DOHH2 (cell line): ENCODE results near the gene MEOX2.

ENCODE experiments used
- H3F3A ChIP-seq: fragments of 200-600 bp; sonication (generic), shearing (Covaris generic); 2 replicates; pipeline ENCODE4 v1.6.0; 2016; ENCODE audit warnings: antibody characterized with exemption, mild to moderate bottlenecking; ENCODE audit not compliant: control insufficient read depth, insufficient read depth
- H3K27ac ChIP-seq: fragments of 200-600 bp; sonication (generic); 2 replicates; pipeline ENCODE4 v1.5.1; 2014; ENCODE audit warnings: low read depth, mild to moderate bottlenecking, low read length, moderate library complexity
- H3K27me3 ChIP-seq: fragments of 200-600 bp; sonication (generic); 2 replicates; pipeline ENCODE4 v1.6.1; 2014; ENCODE audit warnings: mild to moderate bottlenecking, low read length, mixed read lengths; ENCODE audit not compliant: control insufficient read depth
- H3K36me3 ChIP-seq: fragments of 200-600 bp; sonication (generic); 2 replicates; pipeline ENCODE4 v1.6.1; 2014; ENCODE audit warnings: mild to moderate bottlenecking, low read length, moderate library complexity, mixed read lengths; ENCODE audit not compliant: control insufficient read depth
- H3K4me1 ChIP-seq: fragments of 200-600 bp; sonication (generic); 2 replicates; pipeline ENCODE4 v1.6.1; 2014; ENCODE audit warnings: mild to moderate bottlenecking, low read length, mixed read lengths; ENCODE audit not compliant: control insufficient read depth
- H3K4me2 ChIP-seq: fragments of 200-600 bp; sonication (generic); 2 replicates; pipeline ENCODE4 v1.6.0; 2014; ENCODE audit warnings: mild to moderate bottlenecking, low read length, moderate library complexity
- H3K4me3 ChIP-seq: fragments of 200-600 bp; sonication (generic); 2 replicates; pipeline ENCODE4 v1.5.1; 2014; ENCODE audit warnings: mild to moderate bottlenecking, low read length, mixed read lengths
- H3K79me2 ChIP-seq: fragments of 200-600 bp; sonication (generic); 2 replicates; pipeline ENCODE4 v1.6.1; 2014; ENCODE audit warnings: mild to moderate bottlenecking, low read length, mixed read lengths; ENCODE audit not compliant: control insufficient read depth
- H3K9me2 ChIP-seq: fragments of 200-600 bp; sonication (generic); replicated peaks from 2 replicates; pipeline ENCODE4 v1.6.1; 2014; ENCODE audit warnings: mild to moderate bottlenecking, low read length, mixed read lengths; ENCODE audit not compliant: control insufficient read depth
- H3K9me3 ChIP-seq: fragments of 200-600 bp; sonication (generic); 2 replicates; pipeline ENCODE4 v1.6.1; 2014; ENCODE audit warnings: antibody characterized with exemption, low read length, mixed read lengths; ENCODE audit not compliant: control insufficient read depth, insufficient read depth
- H4K20me1 ChIP-seq: fragments of 200-600 bp; sonication (generic); 2 replicates; pipeline ENCODE4 v1.6.0; 2014; ENCODE audit warnings: low read depth, mild to moderate bottlenecking, antibody characterized with exemption, low read length, moderate library complexity; ENCODE audit not compliant: control insufficient read depth, insufficient read depth
- EZH2phosphoT487 ChIP-seq: fragments of 200-600 bp; sonication (generic); IDR thresholded peaks from 2 replicates; pipeline ENCODE4 v1.6.1; 2017; ENCODE audit warnings: borderline replicate concordance, mild to moderate bottlenecking, antibody characterized with exemption, low read length, moderate library complexity, mixed read lengths
- TF ChIP-seq, protein P1 (sequence below): fragments of 200-600 bp; sonication (generic); IDR thresholded peaks from one replicate; pipeline ENCODE4 v1.5.1; 2014; ENCODE audit warnings: antibody characterized with exemption, mild to moderate bottlenecking, low read depth, low read length; ENCODE audit not compliant: poor library complexity, severe bottlenecking

MEOX2 gene

DNA sequence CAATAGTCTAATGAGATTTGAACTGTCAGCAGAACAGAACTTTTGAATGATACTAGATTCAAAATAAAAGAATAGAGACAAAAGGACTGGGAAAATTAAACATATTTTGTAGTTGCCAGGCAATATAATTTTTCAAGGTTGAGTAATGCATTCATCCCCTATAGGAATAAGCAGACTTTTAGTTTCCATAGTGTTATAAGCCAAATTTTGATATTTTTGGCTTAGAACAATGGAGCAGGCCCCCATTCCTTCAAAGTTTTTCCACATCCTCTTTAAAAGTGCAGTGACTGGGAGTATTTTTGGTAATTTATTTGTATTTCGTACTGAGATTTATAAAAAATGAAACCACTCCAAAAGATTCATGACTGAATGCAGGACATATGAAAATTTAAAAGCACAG is 24.0 kb downstream of the MEOX2 start:
- TF ChIP-seq, protein P1, sequence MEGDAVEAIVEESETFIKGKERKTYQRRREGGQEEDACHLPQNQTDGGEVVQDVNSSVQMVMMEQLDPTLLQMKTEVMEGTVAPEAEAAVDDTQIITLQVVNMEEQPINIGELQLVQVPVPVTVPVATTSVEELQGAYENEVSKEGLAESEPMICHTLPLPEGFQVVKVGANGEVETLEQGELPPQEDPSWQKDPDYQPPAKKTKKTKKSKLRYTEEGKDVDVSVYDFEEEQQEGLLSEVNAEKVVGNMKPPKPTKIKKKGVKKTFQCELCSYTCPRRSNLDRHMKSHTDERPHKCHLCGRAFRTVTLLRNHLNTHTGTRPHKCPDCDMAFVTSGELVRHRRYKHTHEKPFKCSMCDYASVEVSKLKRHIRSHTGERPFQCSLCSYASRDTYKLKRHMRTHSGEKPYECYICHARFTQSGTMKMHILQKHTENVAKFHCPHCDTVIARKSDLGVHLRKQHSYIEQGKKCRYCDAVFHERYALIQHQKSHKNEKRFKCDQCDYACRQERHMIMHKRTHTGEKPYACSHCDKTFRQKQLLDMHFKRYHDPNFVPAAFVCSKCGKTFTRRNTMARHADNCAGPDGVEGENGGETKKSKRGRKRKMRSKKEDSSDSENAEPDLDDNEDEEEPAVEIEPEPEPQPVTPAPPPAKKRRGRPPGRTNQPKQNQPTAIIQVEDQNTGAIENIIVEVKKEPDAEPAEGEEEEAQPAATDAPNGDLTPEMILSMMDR = no peak
- H3K79me2 ChIP-seq = no peaks in the 10 kb centered on the region
- H4K20me1 ChIP-seq = no peaks in the 10 kb centered on the region
- no peaks in the 10 kb centered on the region for H3K36me3 ChIP-seq
- H3K27ac ChIP-seq = no peak overlapping the region
- H3K4me1 ChIP-seq = no peaks in the 10 kb centered on the region
- no peak overlapping the region for H3K4me2 ChIP-seq
- H3K4me3 ChIP-seq = no peak overlapping the region
- H3K9me3 ChIP-seq = 0 out of 2 replicates have a peak, but pooled peaks cover 7% of the 10 kb centered on the region
- H3K27me3 ChIP-seq = no peaks in the 10 kb centered on the region
- no peaks in the 10 kb centered on the region for H3F3A ChIP-seq
- H3K9me2 ChIP-seq = no peaks in the 10 kb centered on the region

DNA sequence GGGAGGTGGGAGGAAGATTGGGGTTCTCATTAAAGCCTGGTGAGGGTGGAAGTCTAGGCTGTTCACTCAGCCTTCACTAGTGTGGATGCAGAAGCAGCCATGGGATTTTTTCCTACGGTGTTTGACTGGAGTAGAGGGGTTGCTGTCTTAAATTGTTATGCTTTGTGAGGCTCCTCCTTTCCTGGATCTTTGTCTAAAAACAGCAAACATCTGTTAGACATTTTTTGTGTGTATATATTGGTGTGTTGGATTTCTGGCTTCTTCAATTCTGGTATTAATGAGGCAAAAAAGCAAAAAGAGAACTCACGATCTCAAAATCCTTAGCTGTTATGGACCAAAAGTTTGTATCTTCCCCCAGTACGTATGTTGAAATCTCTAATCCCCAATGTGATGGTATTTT is 28.2 kb downstream of the MEOX2 start:
- Histone ChIP-seq H3K9me2 (no peaks in the 10 kb centered on the region), H3K27ac (no peak overlapping the region), H3K36me3 (no peaks in the 10 kb centered on the region), H3F3A (no peaks in the 10 kb centered on the region), H3K4me1 (no peaks in the 10 kb centered on the region), H3K27me3 (no peaks in the 10 kb centered on the region), H3K79me2 (no peaks in the 10 kb centered on the region), H3K4me3 (no peak overlapping the region), H4K20me1 (no peaks in the 10 kb centered on the region), H3K4me2 (no peak overlapping the region), H3K9me3 (0 out of 2 replicates have a peak, but pooled peaks cover 7% of the 10 kb centered on the region)
- TF ChIP-seq, protein P1 = no peak
- no peak for TF ChIP-seq EZH2phosphoT487

DNA sequence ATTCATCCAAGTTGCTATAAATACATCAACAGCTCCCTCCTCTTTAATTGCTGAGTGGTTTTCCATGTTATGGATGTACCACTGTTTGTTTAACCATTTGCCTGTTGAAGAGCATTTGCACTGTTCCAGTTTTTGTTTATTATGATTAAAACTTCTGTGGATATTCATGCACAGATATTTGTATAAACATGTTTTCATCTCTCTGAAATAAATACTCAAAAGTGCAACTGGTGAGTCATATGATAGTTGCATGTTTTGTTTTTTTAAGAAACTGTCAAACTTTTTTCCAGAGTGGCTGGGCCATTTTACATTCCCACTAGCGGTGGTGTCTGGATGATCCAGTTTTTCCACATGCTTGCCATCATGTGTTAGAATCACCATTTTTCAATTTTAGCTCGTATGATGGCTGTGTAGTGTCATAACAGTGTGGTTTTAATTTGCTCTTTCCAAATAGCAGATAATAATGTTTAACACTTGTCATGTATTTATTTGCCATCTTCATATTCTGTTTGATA is 33.6 kb downstream of the MEOX2 start:
- Histone ChIP-seq H3K79me2 (no peaks in the 10 kb centered on the region), H3K4me2 (no peak overlapping the region), H3K27me3 (no peaks in the 10 kb centered on the region), H3F3A (no peaks in the 10 kb centered on the region), H3K9me2 (no peaks in the 10 kb centered on the region), H3K36me3 (no peaks in the 10 kb centered on the region), H3K4me3 (no peak overlapping the region), H3K27ac (no peak overlapping the region), H3K9me3 (0 out of 2 replicates have a peak, but pooled peaks cover 3% of the 10 kb centered on the region), H4K20me1 (no peaks in the 10 kb centered on the region), H3K4me1 (no peaks in the 10 kb centered on the region)
- TF ChIP-seq EZH2phosphoT487 = no peak
- TF ChIP-seq, protein P1 = no peak
